PC-9 (cell line): ENCODE data around the gene RAD21L1. TPM values are rescaled to one million over a fixed set of nuclear protein-coding genes. Genes with fewer than 3 reads are reported as not detected.

Source experiments
- BruUV-seq: library from RNA; stranded (reverse); fragments of 400-500 nt; replicated peaks from 2 replicates; lab custom pipeline; 2021; lab: Mats Ljungman, UMichigan
- CTCF ChIA-PET: fragments of 300-600 bp; sonication (Branson Sonifier 250); formaldehyde crosslinking; loops from one replicate; lab custom pipeline; 2022; ENCODE audit warnings: antibody characterized with exemption; lab: Charles Lee
- POLR2A ChIA-PET: fragments of 300-600 bp; sonication (Branson Sonifier 250); formaldehyde crosslinking; loops from one replicate; lab custom pipeline; 2022; ENCODE audit warnings: antibody characterized with exemption; ENCODE audit not compliant: unreplicated experiment; lab: Charles Lee
- DNase-seq, 2 experiments: peaks; one replicate each; pipeline versions ENCODE4 v3.0.0 to v3.0.0-alpha.2; 2015 to 2022; ENCODE audit warnings: mixed read lengths in 1 of 2
- H2AFZ ChIP-seq: fragments of 200-600 bp; sonication (generic); 2 replicates; pipeline ENCODE4 v1.8.1; 2017; ENCODE audit warnings: antibody characterized with exemption
- H3F3A ChIP-seq: fragments of 200-600 bp; sonication (generic); 2 replicates; pipeline ENCODE4 v1.8.1; 2017; ENCODE audit warnings: antibody characterized with exemption, mild to moderate bottlenecking, low read depth; ENCODE audit not compliant: insufficient read depth
- H3K27ac ChIP-seq: fragments of 200-600 bp; sonication (generic); 2 replicates; pipeline ENCODE4 v1.6.1; 2016; ENCODE audit warnings: mixed run types
- H3K27me3 ChIP-seq: fragments of 200-600 bp; sonication (generic); 2 replicates; pipeline ENCODE4 v1.6.1; 2016; ENCODE audit warnings: low read depth, mixed run types; ENCODE audit not compliant: insufficient read depth
- H3K36me3 ChIP-seq: fragments of 200-600 bp; sonication (generic); 2 replicates; pipeline ENCODE4 v1.6.1; 2016; ENCODE audit warnings: low read depth, mixed run types
- H3K4me1 ChIP-seq: fragments of 200-600 bp; sonication (generic); replicated peaks from 2 replicates; pipeline ENCODE4 v1.6.1; 2016; ENCODE audit warnings: mixed run types; ENCODE audit not compliant: insufficient read depth
- H3K4me2 ChIP-seq: fragments of 200-600 bp; sonication (generic); 2 replicates; pipeline ENCODE4 v1.6.1; 2017; ENCODE audit warnings: mixed run types
- H3K4me3 ChIP-seq: fragments of 200-600 bp; sonication (generic); 2 replicates; pipeline ENCODE4 v1.6.1; 2016; ENCODE audit warnings: mixed run types
- H3K79me2 ChIP-seq: fragments of 200-600 bp; sonication (generic); 2 replicates; pipeline ENCODE4 v1.6.1; 2017; ENCODE audit warnings: low read depth, mixed run types
- H3K9me2 ChIP-seq: fragments of 200-600 bp; sonication (generic); 2 replicates; pipeline ENCODE4 v1.8.1; 2017; ENCODE audit warnings: mild to moderate bottlenecking; ENCODE audit not compliant: insufficient read depth
- H3K9me3 ChIP-seq: fragments of 200-600 bp; sonication (generic); 2 replicates; pipeline ENCODE4 v1.8.1; 2016; ENCODE audit warnings: low read depth; ENCODE audit not compliant: insufficient read depth
- H4K20me1 ChIP-seq: fragments of 200-600 bp; sonication (generic); 2 replicates; pipeline ENCODE4 v1.8.1; 2017; ENCODE audit not compliant: insufficient read depth
- EZH2 ChIP-seq: fragments of 200-600 bp; sonication (generic); IDR thresholded peaks from 2 replicates; pipeline ENCODE4 v1.8.0; 2017; ENCODE audit warnings: antibody characterized with exemption, low read depth
- intact Hi-C: fragments of 100-400 bp; cut with micrococcal nuclease; formaldehyde crosslinking; loops from one replicate; pipeline ENCODE4 v1.10.0; 2022; ENCODE audit not compliant: unreplicated experiment
- total RNA-seq: library from RNA; stranded (reverse); gene quantifications from 2 replicates; pipeline ENCODE4 v1.2.3, GENCODE V29; 2021
- TF ChIP-seq, protein P1 (sequence below): fragments of 200-600 bp; sonication (generic); conservative IDR thresholded peaks from 2 replicates; pipeline ENCODE4 v1.6.1; 2017; ENCODE audit warnings: mixed run types, antibody characterized with exemption, mild to moderate bottlenecking, moderate library complexity

The RAD21L1 gene
- total RNA-seq, 1 experiment from 2014 or later, result not detected

DNA sequence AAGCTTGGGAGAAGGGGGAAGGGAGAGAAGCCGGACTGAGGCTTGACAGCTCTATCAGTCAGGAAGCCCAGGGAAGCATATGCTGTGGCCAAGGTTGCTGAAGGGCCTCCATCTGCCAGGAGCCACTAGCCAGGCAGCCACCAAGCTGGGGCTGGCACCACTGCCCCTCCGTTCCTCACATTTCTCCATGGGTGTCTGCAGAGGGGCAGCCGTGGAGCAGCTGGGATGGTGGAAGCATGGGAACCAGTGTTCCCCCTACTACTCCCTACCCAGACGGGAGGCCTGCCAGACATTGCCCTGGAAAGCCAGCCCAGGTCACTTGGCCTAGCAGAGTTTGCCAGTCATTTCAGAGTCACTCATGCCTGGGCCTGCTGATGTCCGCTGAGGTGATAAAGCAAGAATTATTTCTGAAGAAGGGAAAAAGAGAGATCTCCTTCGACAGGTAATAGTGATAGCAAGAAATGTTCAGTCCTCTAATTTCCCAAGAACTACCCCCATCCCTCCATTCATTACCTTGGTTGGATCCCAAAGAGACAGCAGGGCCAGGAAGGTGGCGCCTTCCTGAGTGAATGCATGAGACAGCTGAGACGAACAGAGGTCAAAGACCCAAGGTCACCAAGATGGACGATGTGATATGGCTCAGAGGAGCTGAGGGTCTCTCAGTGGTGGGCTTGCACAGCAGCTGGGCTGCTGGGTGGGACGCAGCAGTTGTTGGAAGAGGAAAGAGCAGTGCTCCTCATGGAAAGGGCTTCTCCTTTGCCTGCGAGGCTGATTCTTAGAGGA is 62.1 kb downstream of the RAD21L1 start:
- no peak for TF ChIP-seq EZH2
- TF ChIP-seq, protein P1, sequence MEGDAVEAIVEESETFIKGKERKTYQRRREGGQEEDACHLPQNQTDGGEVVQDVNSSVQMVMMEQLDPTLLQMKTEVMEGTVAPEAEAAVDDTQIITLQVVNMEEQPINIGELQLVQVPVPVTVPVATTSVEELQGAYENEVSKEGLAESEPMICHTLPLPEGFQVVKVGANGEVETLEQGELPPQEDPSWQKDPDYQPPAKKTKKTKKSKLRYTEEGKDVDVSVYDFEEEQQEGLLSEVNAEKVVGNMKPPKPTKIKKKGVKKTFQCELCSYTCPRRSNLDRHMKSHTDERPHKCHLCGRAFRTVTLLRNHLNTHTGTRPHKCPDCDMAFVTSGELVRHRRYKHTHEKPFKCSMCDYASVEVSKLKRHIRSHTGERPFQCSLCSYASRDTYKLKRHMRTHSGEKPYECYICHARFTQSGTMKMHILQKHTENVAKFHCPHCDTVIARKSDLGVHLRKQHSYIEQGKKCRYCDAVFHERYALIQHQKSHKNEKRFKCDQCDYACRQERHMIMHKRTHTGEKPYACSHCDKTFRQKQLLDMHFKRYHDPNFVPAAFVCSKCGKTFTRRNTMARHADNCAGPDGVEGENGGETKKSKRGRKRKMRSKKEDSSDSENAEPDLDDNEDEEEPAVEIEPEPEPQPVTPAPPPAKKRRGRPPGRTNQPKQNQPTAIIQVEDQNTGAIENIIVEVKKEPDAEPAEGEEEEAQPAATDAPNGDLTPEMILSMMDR, result no peak
- no peaks in the 10 kb centered on the region; the same call in 1 of the 2 replicates for H4K20me1 ChIP-seq
- H3K4me1 ChIP-seq, result no peaks in the 10 kb centered on the region
- H2AFZ ChIP-seq, result no peak overlapping the region
- H3K4me2 ChIP-seq, result no peak overlapping the region
- H3K9me2 ChIP-seq, result no peaks in the 10 kb centered on the region
- intact Hi-C loops, result no loop called here
- no peak for DNase-seq
- no peak overlapping the region for H3K27ac ChIP-seq
- no peak overlapping the region for H3K4me3 ChIP-seq
- ChIA-PET CTCF (no interaction called here), POLR2A (no interaction called here)
- no peaks in the 10 kb centered on the region for H3K27me3 ChIP-seq
- no TSS peak for BruUV-seq
- H3K36me3 ChIP-seq, result no peaks in the 10 kb centered on the region
- no peaks in the 10 kb centered on the region for H3K79me2 ChIP-seq
- no peaks in the 10 kb centered on the region for H3K9me3 ChIP-seq
- no peaks in the 10 kb centered on the region for H3F3A ChIP-seq

DNA sequence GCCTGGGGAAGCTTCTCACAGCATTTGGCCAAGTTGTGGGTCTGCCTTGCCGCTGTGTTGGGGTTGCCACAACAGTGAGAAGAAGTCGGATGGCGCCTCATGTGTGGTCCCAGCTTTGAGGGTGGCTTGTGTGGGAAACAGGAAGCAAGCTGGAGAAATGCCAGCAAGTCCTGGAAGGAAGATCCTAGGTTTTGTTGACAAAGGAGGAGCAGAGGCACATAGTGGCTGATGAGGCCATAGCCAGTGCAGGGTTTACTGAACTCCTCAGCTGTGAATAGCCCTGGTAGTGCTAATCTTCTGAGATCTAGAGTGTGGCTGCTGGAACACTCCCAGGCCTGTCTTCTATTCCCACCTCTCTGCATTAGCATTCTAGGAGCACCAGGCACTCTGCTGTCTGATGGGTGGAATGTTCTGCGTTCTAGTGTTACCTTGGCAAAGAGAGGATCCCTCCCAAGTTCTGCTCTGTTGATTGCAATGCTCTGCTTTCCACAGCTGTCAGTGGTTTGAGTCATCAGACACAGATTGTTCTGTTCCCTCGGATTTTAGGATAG is 65.4 kb downstream of the RAD21L1 start:
- H3K9me2 ChIP-seq, result no peaks in the 10 kb centered on the region
- no peak overlapping the region for H3K27ac ChIP-seq
- BruUV-seq, result no TSS peak
- no peak overlapping the region for H3K4me3 ChIP-seq
- no peak for DNase-seq
- no peak overlapping the region for H3K4me2 ChIP-seq
- H3K4me1 ChIP-seq, result no peaks in the 10 kb centered on the region
- H3K9me3 ChIP-seq, result no peaks in the 10 kb centered on the region
- no peaks in the 10 kb centered on the region for H3F3A ChIP-seq
- no peaks in the 10 kb centered on the region for H3K79me2 ChIP-seq
- H3K36me3 ChIP-seq, result no peaks in the 10 kb centered on the region
- H4K20me1 ChIP-seq, result no peaks in the 10 kb centered on the region; the same call in 1 of the 2 replicates
- POLR2A ChIA-PET, result no interaction called here
- TF ChIP-seq, protein P1, result no peak
- no peak for TF ChIP-seq EZH2
- H2AFZ ChIP-seq, result no peak overlapping the region
- intact Hi-C loops, result no loop called here
- CTCF ChIA-PET, result no interaction called here
- H3K27me3 ChIP-seq, result no peaks in the 10 kb centered on the region

DNA sequence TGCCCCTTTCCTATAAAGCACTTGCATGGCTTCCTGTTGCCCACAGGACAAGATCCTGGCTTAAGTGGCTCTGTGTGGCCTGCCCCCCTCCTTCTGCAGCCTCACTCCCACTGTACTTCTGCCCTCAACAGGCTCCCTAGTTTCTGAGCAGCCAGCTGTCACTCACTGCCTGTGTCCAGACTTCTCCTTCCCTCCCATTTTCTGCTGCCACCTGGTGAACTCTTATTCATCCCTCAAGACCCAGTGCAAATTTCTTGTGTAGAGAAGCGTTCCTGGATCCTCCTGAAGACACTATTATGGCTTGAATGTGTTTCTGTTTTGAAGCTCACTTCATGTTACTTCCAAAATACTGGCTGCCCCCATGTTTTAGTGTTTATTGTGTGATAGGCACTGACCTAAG is 66.8 kb downstream of the RAD21L1 start:
- H3K27me3 ChIP-seq, result no peaks in the 10 kb centered on the region
- CTCF ChIA-PET, result no interaction called here
- H3K27ac ChIP-seq, result no peak overlapping the region
- no peaks in the 10 kb centered on the region; the same call in 1 of the 2 replicates for H4K20me1 ChIP-seq
- no peaks in the 10 kb centered on the region for H3K9me3 ChIP-seq
- no peaks in the 10 kb centered on the region for H3F3A ChIP-seq
- no peak overlapping the region for H2AFZ ChIP-seq
- POLR2A ChIA-PET, result no interaction called here
- no peak for DNase-seq
- TF ChIP-seq EZH2, result no peak
- TF ChIP-seq, protein P1, result no peak
- H3K9me2 ChIP-seq, result no peaks in the 10 kb centered on the region
- intact Hi-C loops, result no loop called here
- no peak overlapping the region for H3K4me2 ChIP-seq
- H3K79me2 ChIP-seq, result no peaks in the 10 kb centered on the region
- H3K4me3 ChIP-seq, result no peak overlapping the region
- no peaks in the 10 kb centered on the region for H3K4me1 ChIP-seq
- H3K36me3 ChIP-seq, result no peaks in the 10 kb centered on the region
- no TSS peak for BruUV-seq
